GM15510 (cell line): Measurements from ENCODE around the gene NR1D1.

Experiments used
- POLR2A ChIP-seq: IDR thresholded peaks from 3 replicates; pipeline ENCODE4 v1.6.1; 2011; ENCODE audit warnings: borderline replicate concordance; ENCODE audit not compliant: insufficient read length; ENCODE audit errors: extremely low read depth

Gene NR1D1

DNA sequence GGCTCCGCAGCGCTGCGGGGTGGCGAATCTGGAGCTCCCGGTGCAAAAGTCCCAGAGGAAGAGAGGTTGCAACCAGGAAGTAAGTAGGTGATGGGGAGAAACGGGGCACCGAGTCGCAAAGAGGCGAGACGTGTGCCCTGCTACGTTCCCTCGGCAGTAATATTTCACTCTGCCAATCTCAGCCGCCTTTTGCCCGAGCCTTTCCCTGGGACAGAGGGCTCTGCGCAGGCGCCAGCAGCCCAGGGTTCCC lies at the start of gene NR1D1:
NR1D1 (minus strand) TSS at position 171 of the 250 bp plus-strand sequence. CDS start 495 bp downstream, outside the sequence.
- TF ChIP-seq POLR2A, result peak; percentile 43

DNA sequence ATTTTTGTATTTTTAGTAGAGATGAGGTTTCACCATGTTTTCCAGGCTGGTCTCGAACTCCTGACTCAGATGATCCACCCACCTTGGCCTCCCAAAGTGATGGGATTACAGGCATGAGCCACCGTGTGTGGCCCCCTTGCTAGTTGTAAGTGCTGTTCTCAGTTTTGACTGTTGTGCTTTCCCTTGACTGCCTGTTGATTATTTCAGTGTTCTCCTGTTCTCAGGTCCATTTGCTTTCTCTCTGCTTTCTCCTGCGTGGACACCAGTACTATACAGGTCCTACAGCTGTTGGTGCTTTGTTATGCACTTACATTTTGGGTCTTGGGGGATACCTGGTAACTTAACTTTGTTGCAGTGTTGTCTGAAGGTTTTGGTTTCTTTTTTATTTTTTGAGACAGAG lies 48.1 kb upstream of the NR1D1 start:
- TF ChIP-seq POLR2A, result no peak

DNA sequence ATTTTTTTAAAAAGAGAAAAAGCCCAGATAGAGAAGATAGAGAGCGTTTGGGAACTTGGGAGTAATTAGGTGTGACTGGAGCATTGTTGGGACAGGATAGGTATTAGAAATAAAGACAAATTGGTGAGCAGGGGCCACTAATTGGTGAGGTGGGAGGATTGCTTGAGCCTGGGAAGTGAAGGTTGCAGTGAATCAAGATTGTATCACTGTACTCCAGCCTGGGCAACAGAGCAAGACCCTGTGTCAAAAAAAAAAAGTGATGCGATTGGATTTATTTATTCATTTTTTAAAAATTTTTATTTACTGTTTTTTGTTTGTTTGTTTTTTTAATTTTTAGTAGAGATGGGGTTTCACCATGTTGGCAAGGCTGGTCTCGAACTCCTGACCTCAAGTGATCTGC lies 45.1 kb upstream of the NR1D1 start:
- no peak for TF ChIP-seq POLR2A

DNA sequence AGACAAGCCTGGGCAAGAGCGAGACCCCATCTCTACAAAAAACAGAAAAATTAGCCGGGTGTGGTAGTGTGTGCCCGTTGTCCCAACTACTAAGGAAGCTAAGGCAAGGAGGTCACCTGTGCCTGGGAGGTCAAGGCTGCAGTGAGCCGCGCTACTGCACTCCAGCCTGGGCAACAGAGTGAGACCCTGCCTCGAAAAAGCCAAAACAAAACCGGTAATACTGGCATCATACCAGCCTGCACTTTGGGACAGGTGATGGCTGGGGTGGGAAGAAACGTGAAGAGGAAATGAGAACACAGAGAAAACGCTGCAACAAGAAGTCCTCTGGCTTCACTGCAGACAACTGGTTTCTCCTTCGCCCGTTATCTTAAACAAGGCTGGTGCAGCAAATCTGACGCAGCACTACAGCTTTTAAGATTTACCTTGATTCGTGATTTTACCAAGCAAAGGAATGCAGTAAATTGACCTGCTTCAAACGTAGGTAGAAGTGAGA lies 39.2 kb upstream of the NR1D1 start:
- TF ChIP-seq POLR2A, result no peak

DNA sequence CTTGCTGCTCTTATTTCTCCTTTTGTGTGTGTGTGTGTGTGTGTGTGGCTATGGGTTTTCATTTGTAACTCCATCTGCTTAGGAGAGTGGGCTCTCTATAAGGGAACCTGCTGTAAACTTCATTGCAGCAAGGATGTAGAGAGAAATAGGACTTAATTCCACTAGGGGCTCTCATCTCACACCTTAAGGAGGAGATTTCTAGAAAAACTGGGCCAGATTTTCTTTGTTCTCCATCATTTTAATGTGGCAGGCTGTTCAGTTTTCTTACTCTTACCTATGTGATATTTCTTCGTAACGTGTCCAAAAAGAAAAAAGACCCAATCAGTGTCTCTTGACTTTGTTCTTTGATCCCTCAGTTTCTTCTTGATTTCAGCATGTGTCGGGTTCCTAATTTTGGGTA lies 35.4 kb upstream of the NR1D1 start:
- TF ChIP-seq POLR2A, result no peak

DNA sequence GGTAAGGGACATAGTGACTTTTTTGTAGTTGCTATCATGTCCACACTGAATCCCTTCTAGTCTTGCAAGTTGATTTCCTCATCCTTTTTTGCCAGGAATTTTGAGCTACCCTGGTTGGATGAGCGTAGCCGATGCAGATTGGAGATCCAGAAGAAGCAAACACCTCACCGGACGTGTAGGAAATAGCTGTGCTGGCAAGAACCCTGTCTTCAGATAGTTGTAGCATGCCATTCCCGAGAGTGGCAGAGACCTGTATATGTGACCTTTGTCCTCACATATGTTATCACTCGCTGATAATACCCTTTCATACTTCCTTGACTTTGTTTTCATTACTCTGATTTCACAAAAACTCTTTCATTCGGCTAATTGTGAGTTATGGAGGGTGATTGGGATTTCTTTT lies 33.8 kb upstream of the NR1D1 start:
- TF ChIP-seq POLR2A, result no peak

DNA sequence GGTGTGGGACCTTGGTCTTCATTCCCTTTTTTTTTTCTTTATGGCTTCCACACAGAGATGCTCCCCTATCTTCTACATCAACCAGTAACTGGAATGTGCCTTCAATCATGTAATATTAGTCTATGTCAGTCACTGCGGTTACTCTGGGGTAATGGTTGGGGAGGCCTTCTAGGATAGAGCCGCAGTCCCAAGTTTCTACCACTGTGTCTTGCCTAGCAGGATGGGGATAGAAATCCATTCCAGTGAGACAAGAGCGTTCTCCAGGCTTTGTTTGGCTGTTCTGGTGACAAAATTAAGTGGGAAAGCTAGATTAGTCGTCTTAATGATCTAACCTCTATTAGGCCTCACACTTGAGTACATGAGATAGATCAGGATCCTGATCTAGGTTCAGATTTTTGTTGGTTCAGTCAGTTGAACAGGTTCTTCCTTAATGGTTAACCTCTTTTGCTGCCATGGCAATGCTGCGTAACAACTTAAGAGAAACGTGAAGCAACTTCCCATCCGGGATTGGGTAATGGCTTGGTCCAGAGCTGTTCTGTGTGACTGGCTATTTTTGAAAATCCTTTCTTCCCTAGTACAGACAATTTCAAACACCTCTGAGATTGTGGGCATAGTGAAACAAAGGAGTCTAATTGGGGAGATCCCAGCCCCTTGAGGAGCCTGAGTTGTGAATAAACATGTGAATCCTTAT lies 30.1 kb upstream of the NR1D1 start:
- no peak for TF ChIP-seq POLR2A

DNA sequence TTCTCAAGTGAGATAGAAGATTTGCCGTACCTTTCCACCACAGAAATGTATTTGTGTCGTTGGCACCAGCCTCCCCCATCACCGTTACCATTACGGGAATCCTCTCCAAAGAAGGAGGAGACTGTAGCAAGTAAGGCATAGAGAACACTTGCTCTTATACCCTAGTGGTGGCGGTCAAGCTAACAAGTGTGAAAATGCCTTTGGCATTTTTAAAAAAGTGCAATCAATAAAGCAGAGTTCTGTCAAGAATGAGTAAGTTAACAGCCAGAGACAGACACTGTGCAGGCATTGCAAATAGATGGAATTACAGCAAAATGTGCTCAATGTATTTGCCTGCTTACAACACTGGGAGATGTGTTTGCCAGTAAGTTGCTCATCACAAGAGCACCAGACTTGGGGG lies 29.1 kb upstream of the NR1D1 start:
- no peak for TF ChIP-seq POLR2A

DNA sequence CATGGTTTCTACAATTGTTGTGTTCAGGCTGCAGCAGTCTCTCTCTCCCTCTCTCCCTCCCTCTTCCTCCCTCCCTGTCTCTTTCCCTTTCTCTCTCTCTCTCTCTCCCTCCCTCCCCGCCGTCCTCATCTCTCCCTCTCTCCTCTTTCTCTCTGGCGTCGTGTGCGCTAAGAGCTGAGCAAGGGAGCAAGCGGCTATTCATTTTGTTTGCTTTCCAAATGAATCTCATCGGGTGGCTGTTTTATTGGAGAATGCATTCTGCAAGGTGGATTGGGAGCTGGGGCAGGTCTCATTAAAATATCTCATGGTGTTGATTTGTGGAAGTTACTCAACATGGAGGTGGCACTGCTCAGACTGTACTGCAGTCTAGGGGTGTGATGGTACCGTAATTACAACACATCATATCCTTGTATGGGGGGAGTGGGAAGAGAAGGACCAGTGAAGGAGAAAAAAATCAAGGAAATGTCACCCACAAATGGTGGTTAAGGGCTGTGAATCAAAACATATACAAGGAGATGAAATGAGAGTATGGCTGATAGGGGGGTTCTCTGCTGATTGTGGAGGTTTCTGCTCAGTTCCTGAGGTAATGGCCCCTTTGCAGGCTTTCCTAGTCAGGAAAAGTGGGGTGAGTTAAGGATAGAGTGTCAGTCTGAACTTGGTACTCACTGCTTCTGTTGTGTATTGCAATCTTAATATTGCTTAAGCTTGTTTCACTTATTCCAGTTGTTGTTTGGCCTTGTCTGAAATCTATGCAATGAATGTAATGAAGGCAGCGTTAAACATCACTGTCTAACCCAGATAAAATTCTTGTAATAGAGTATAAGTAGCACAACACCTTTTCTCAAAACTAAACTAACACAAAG lies 24.1 kb upstream of the NR1D1 start:
- TF ChIP-seq POLR2A, result no peak

DNA sequence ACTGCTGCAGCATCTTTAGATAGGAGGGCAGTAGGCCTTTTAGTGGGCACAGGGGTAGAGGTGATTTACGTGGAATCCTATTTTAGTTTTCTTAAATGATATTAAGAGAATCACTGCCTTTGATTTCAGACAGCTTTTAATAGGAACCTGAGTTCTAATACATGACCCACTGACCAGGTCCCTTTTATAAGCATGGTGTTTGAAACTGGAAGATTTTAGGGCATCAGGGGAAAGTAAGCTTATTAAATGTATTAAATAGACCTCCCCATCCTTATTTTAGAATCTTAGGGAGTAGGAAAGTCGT lies 23.4 kb upstream of the NR1D1 start:
- TF ChIP-seq POLR2A, result no peak

DNA sequence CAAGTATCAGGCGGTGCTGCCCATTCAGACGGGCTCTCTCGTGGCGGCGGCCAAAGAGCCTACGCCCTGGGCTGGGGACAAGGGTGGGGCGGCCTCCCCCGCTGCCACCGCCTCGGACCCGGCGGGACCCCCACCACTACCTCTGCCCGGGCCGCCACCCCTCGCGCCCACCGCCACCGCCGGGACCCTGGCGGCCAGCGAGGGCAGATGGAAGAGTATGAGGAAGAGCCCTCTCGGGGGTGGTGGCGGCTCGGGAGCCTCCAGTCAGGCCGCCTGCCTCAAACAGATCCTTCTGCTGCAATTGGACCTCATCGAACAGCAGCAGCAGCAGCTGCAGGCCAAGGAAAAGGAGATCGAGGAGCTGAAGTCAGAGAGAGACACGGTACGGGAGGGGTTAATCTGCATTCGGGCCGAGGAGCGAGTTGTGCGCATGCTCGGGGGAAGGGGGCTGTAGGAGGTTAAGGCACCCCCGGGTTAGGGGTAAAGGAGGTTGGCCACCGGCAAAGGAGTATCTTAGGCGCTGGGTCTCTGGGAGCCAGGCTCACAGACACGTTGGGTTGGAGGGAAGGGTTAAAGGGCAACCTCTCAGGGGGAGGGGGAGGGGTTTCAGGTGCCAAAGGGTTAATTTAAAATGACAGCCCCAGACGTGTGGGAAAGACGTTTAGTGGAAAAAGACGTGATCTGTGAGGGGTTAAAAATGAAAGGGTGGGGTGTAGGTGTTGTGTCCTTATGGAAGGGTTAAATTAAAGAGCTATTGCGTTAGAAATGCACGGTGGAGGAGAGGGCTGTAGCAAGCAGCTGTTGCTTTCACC lies 22.8 kb upstream of the NR1D1 start:
- no peak for TF ChIP-seq POLR2A

DNA sequence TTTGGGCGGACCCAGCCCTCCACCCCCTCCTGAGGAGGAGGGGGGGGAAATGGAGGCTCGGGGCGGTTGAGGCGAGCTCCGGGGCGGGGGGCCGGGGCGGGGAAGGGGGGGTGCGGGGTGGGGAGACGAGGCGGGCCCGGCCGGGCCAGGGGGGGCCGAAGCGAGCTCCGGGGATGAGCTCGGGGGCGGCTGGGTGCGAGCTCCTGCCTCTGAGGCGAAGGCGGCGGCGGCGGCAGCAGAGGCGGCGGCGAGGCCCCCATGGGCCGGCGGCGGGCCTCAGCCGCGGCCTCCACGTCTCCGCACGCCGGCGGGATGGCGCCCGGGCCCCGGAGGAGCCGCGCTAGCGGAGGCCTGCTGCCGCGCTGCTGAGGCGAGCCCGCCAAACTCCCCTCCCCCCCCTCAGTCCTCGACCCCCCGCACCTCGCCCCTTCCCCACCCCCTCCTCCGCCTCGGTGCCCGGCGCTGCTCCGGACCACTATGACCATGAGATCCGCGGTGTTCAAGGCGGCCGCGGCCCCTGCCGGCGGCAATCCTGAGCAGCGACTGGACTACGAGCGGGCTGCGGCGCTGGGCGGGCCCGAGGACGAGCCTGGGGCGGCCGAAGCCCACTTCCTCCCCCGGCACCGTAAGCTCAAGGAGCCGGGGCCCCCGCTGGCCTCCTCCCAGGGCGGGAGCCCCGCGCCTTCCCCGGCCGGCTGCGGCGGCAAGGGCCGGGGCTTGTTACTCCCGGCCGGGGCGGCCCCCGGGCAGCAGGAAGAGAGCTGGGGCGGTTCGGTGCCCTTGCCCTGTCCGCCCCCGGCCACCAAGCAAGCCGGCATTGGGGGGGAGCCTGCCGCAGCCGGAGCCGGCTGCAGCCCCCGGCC lies 22.0 kb upstream of the NR1D1 start:
- no peak for TF ChIP-seq POLR2A

DNA sequence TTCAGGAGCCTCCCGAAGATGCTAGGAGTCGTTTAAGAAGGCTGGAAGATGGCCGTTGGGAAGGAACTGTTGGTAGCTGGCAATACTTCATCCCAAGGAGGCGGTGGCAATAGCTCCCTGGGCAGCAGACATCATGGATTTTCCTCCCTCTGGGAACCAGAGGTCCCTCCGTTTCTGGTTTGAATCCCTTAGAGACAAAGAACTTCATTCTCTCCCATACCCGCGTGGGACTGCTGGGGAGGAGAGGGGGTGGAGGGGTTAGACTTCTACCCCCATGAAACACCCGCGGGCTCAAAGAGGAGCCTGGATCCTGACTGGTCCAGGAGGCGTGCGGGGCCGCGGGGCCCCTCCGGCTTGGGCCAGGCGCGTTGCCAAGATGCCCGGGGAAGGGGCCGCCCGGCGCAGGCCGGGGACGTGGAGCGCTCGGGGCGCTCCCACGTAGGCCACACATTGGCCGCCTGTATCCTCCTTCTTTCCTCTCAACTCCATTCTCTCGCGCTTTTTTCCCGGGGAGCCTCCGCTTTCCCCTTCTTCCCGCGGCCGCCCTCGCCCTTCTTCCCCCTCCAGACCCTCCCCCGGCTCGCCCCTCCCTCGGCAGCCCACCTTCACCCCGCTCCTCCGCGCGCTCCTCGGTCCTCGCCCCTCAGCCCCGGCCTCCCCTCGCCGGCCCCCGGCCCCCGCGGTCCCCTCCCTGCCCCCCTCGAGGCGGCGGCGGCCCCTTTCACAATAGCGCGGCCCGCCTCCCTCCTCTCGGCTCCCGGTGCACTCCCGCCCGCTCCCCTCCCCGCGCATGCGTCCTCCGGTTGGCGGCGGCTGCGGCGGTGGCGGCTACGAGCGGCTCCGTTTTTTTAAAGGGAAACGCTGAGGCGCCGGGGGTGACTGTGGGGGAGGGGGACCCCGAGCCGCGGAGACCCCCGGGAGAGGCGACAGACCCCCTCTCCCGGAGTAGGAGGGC lies 21.1 kb upstream of the NR1D1 start, which contains the start of gene MSL1:
MSL1 (plus strand) TSS at position 791 of the 955 bp plus-strand sequence. CDS start 642 bp downstream, outside the sequence.
- TF ChIP-seq POLR2A, result peak; percentile 72
